GM12892 (cell line): ENCODE measurements around the gene APBA2.

Source experiments
- POLR2A ChIP-seq: IDR thresholded peaks from 2 replicates; pipeline ENCODE4 v1.6.1; 2011; ENCODE audit warnings: low read depth, low read length, control low read depth
- POLR2AphosphoS5 ChIP-seq: IDR thresholded peaks from 2 replicates; pipeline ENCODE4 v1.6.1; 2011; ENCODE audit warnings: low read depth, low read length, control low read depth
- TAF1 ChIP-seq: IDR thresholded peaks from 2 replicates; pipeline ENCODE4 v1.6.1; 2011; ENCODE audit warnings: low read depth, mild to moderate bottlenecking, control low read depth, low read length, borderline replicate concordance

GRCh38 chr15:28917791-28918140 lies 32.0 kb downstream of the APBA2 start:
- TF ChIP-seq POLR2A, result no peak
- no peak for TF ChIP-seq POLR2AphosphoS5
- no peak for TF ChIP-seq TAF1
